ENCODE data around the gene EFEMP1. TPM values are rescaled to one million over a fixed set of nuclear protein-coding genes. Genes with fewer than 3 reads are reported as not detected.

EFEMP1 gene
- total and polyA plus RNA-seq, 2 experiments from 2014 or later, result 54.6 to 63.4 TPM

DNA sequence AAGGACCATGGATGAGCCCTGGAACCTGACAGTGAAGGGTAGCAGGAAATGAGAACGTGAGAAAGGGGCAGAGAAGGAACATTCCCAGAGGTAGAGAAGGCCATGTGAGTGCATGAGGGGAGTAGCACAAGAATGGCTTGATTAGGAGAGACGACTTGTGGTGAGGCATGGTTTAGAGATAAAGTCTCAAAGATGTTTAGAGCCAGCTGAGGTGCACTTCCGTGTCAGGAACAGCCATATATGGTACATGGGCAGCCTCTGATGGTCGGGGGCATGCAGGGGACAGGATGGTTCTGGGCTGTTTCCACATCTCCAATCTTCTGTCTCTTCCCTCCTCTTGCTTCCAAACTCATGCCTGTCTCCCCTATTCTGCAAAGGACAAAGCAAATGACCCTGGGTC is 28.8 kb upstream of the EFEMP1 start:
- no peak overlapping the region for H3K27ac ChIP-seq
- H3K36me3 ChIP-seq (replicated peaks; ENCODE audit: insufficient read depth, low read depth), result no peaks in the 10 kb centered on the region
- no peaks in the 10 kb centered on the region for H3K9me3 ChIP-seq (ENCODE audit: low read depth)
- H4K20me1 ChIP-seq (ENCODE audit: insufficient read depth, poor library complexity, severe bottlenecking), result no peaks in the 10 kb centered on the region
- no peak for TF ChIP-seq EZH2phosphoT487 (IDR thresholded peaks at IDR 0.05; ENCODE audit: low read depth, severe bottlenecking, unreplicated experiment)
- no peaks in the 10 kb centered on the region for H3K27me3 ChIP-seq
- no peak overlapping the region for H2AFZ ChIP-seq
- no peaks in the 10 kb centered on the region for H3K79me2 ChIP-seq
- H3K4me3 ChIP-seq, result no peak overlapping the region
- H3K4me1 ChIP-seq (ENCODE audit: insufficient read depth), result no peaks in the 10 kb centered on the region
- no peak for DNase-seq (ENCODE audit: low spot score)
- WGBS (ENCODE audit: low lambda C conversion rate, missing lambda C conversion rate), result 67% methylated on average over 4 of the region's 4 CpGs
- no peaks in the 10 kb centered on the region for H3K9me2 ChIP-seq (replicated peaks; ENCODE audit: insufficient read depth)
- H3K4me2 ChIP-seq, result no peak overlapping the region

- Histone ChIP-seq H3K27me3 (no peaks in the 10 kb centered on the region), H3K4me1 (ENCODE audit: insufficient read depth) (no peaks in the 10 kb centered on the region), H3K9me3 (ENCODE audit: low read depth) (no peaks in the 10 kb centered on the region), H3K36me3 (replicated peaks; ENCODE audit: insufficient read depth, low read depth) (no peaks in the 10 kb centered on the region), H3K4me2 (no peak overlapping the region), H3K27ac (no peak overlapping the region), H3K79me2 (no peaks in the 10 kb centered on the region), H3K4me3 (no peak overlapping the region), H2AFZ (no peak overlapping the region), H3K9me2 (replicated peaks; ENCODE audit: insufficient read depth) (no peaks in the 10 kb centered on the region), H4K20me1 (ENCODE audit: insufficient read depth, poor library complexity, severe bottlenecking) (no peaks in the 10 kb centered on the region)
- WGBS (ENCODE audit: low lambda C conversion rate, missing lambda C conversion rate), result 93% methylated on average over 5 of the region's 5 CpGs
- no peak for DNase-seq (ENCODE audit: low spot score)
- TF ChIP-seq EZH2 (IDR thresholded peaks at IDR 0.05; ENCODE audit: borderline replicate concordance) (no peak), CTCF (IDR thresholded peaks at IDR 0.05; ENCODE audit: poor library complexity) (no peak), EZH2phosphoT487 (IDR thresholded peaks at IDR 0.05; ENCODE audit: low read depth, severe bottlenecking, unreplicated experiment) (no peak)
Observed at GRCh38 chr2:55951533-55951932, 28.0 kb upstream of the EFEMP1 start.

GRCh38 chr2:55949613-55950012 is 26.0 kb upstream of the EFEMP1 start:
- Histone ChIP-seq H3K27ac (no peak overlapping the region), H3K9me2 (replicated peaks; ENCODE audit: insufficient read depth) (no peaks in the 10 kb centered on the region), H3K4me1 (ENCODE audit: insufficient read depth) (no peaks in the 10 kb centered on the region), H2AFZ (no peak overlapping the region), H3K36me3 (replicated peaks; ENCODE audit: insufficient read depth, low read depth) (no peaks in the 10 kb centered on the region), H3K4me2 (no peak overlapping the region), H3K79me2 (no peaks in the 10 kb centered on the region), H4K20me1 (ENCODE audit: insufficient read depth, poor library complexity, severe bottlenecking) (no peaks in the 10 kb centered on the region), H3K27me3 (no peaks in the 10 kb centered on the region), H3K9me3 (ENCODE audit: low read depth) (no peaks in the 10 kb centered on the region), H3K4me3 (no peak overlapping the region)
- 29% methylated on average over 2 of the region's 2 CpGs for WGBS (ENCODE audit: low lambda C conversion rate, missing lambda C conversion rate)
- DNase-seq (ENCODE audit: low spot score), result no peak
- TF ChIP-seq EZH2phosphoT487 (IDR thresholded peaks at IDR 0.05; ENCODE audit: low read depth, severe bottlenecking, unreplicated experiment) (no peak), CTCF (IDR thresholded peaks at IDR 0.05; ENCODE audit: poor library complexity) (no peak), EZH2 (IDR thresholded peaks at IDR 0.05; ENCODE audit: borderline replicate concordance) (no peak)

GRCh38 chr2:55949211-55949610 is 25.6 kb upstream of the EFEMP1 start:
- no peaks in the 10 kb centered on the region for H3K36me3 ChIP-seq (replicated peaks; ENCODE audit: insufficient read depth, low read depth)
- H3K27ac ChIP-seq, result no peak overlapping the region
- no peak overlapping the region for H3K4me2 ChIP-seq
- H3K27me3 ChIP-seq, result no peaks in the 10 kb centered on the region
- H3K9me3 ChIP-seq (ENCODE audit: low read depth), result no peaks in the 10 kb centered on the region
- no peak for DNase-seq (ENCODE audit: low spot score)
- H4K20me1 ChIP-seq (ENCODE audit: insufficient read depth, poor library complexity, severe bottlenecking), result no peaks in the 10 kb centered on the region
- no peak overlapping the region for H3K4me3 ChIP-seq
- no peaks in the 10 kb centered on the region for H3K4me1 ChIP-seq (ENCODE audit: insufficient read depth)
- no peak overlapping the region for H2AFZ ChIP-seq
- TF ChIP-seq EZH2 (IDR thresholded peaks at IDR 0.05; ENCODE audit: borderline replicate concordance) (no peak), CTCF (IDR thresholded peaks at IDR 0.05; ENCODE audit: poor library complexity) (no peak), EZH2phosphoT487 (IDR thresholded peaks at IDR 0.05; ENCODE audit: low read depth, severe bottlenecking, unreplicated experiment) (no peak)
- H3K9me2 ChIP-seq (replicated peaks; ENCODE audit: insufficient read depth), result no peaks in the 10 kb centered on the region
- no peaks in the 10 kb centered on the region for H3K79me2 ChIP-seq

Data from hepatocyte (in vitro differentiated cells).